HG02588 (cell line): ENCODE results near the gene MAP6.

ENCODE experiments used
- ATAC-seq: cut with Tn5 transposase; IDR thresholded peaks from one replicate; pipeline ENCODE4 v1.9.1; 2021; ENCODE audit warnings: mild to moderate bottlenecking, moderate library complexity; ENCODE audit not compliant: unreplicated experiment

Gene MAP6

GRCh38 chr11:75667255-75667830 lies 1.5 kb downstream of the MAP6 start:
- no peak for ATAC-seq

DNA sequence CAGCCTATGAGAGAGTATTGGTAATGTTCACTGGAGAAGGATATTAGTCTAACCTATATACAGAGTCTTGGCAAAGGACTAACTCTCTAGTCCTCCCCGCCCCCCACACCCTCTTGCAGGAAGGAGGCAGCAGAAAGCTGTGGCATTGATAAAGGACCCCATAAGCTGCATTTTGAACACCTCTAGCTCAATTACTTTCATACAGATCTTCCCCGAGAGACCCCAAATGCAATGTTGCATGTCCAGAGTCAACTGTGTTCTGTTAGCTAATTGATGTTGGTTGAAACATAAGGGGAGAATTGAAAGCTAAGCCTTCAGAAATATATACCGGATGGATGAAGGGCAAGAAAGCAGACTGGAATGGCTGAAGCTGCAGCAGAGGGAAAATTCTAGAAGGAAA lies 2.8 kb downstream of the MAP6 start:
- no peak for ATAC-seq

DNA sequence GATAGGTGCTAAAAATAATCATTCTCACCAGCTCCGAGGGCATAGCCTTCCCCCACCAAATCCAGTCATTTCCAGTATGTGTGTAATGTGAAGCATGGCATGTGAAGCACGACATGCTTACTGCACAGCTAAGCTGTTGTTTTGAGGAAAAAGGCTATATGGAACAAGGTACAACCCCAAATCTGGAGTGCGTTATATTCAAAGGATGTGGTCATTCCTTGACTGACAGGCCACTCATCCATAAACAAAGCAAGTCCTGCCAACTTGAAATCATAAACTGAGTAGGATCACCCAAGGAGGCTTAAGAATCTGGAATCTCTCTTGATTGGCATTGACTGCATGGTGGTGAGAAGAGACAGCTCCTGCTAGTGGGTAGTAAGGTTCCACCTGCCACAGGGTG lies 3.7 kb downstream of the MAP6 start:
- no peak for ATAC-seq

DNA sequence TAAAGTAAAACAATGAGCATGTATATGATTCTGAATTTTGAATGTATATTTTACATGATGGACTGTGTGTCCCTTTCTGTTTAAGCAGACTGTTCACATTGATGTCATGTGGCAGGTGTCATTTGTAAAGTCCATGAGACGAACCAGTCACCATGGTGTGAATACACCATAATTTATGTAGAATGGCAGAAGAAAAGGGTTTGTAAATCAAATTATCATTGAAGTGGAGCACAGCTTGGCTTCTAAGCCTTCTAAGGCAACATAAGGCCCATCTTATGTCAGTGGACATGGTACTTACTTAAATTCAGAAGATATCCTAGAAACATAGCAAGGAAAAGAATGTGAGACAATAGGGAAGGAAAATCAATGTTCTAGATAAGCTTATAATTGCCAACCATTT lies 4.4 kb downstream of the MAP6 start:
- no peak for ATAC-seq

GRCh38 chr11:75663808-75664207 lies 5.0 kb downstream of the MAP6 start:
- no peak for ATAC-seq

DNA sequence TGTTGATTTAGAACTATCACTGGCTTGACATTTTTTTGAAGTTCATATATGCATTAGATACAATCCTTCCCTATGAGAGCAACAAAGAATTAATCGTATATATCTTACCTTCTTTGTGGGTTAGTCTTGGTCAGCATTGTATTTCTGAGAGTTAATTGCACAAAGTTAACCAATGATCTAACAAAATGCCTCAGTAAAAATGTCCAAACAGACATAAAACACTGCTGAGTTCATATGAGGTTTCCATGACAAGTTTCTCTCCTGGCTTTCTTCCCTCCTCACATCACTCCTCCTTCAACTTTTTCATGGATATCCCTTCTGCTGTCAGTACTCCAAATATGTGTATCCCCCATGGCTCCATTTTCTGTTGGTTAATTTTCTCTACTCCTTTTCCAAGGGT lies 9.0 kb downstream of the MAP6 start:
- no peak for ATAC-seq

GRCh38 chr11:75656044-75656727 lies 12.7 kb downstream of the MAP6 start:
- ATAC-seq = no peak

- ATAC-seq = no peak
Observed at GRCh38 chr11:75655605-75656004, 13.2 kb downstream of the MAP6 start.

GRCh38 chr11:75654314-75654713 lies 14.5 kb downstream of the MAP6 start:
- ATAC-seq = no peak

DNA sequence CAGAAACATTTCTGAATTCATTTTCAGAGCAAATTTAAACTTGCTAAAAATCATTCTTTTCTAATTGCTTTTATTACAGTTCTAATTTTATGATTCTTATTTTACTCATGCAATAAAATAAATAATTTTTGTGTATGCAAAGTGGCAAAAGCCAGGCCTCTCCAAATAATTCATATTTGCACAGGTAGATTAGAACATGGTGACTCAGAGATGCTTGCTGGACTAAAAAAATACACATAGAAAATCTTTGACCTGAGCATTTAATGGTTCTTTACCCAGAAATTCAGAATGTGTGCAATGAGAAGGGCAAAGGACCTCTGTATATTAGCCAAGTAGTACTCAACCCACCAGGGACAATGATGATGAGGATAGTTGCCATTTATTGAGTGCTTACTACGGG lies 15.3 kb downstream of the MAP6 start:
- no peak for ATAC-seq

DNA sequence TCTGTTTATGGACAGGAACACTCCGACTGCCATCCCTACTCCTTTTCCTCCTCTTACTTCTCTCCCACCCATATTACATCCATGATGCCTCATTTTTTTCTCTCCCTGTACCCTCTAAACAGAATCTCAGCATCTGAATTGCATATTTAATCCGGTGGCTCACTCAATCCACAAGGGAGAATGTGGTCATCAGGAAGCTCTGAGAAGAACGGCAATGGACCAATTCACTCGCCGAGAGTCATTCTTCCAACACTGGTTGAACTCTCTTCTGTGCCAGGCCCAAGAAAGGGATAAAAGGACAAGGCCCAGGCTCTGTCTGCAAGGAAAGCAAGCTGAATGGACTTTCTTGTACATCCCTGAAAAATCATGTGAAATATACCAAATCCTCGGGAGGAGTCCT lies 15.9 kb downstream of the MAP6 start:
- ATAC-seq = no peak

DNA sequence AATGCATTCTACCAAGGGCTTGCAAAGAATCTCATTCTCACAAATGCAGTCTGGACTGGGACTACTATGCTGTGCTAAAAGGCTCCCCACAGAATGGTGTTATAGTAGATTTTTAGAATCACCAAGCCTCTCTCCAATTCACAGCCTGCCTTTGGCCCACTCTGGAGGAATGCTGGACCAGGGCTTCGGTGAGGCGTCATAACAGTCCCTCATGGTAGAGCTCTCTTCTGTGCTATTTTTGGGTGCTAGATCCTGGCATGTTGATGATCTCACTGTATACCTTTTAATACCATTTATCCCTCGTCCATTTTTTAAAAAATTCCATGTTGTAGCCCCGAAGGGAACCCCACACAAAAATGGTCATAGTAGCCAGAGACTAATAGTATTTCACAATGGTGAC lies 17.6 kb downstream of the MAP6 start:
- no peak for ATAC-seq

DNA sequence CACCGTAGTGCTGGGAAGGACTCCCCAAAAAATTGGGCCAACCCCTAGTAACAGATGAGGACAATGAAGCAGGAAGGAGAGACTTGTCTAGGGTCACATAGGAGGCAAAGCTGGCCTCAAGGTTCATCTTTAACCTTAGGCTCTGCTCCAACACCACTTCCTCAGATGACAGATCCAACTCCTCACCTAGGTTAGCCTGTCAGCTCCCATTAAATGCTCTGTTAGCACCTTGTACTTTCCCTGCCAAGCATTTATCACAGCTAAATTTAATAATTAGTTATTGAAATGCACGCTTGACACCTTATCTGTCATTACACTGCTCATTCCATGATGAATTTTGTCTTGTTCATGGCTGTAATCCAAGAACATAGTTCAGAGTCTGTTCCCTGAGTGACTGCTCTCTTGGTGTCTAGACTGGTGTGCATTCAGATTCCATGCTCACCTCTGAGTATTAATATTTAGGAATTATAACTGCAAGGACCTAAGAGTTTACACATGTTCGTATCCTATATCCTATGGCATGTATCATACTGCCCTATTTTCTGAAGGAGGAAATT lies 18.6 kb downstream of the MAP6 start:
- ATAC-seq = no peak

DNA sequence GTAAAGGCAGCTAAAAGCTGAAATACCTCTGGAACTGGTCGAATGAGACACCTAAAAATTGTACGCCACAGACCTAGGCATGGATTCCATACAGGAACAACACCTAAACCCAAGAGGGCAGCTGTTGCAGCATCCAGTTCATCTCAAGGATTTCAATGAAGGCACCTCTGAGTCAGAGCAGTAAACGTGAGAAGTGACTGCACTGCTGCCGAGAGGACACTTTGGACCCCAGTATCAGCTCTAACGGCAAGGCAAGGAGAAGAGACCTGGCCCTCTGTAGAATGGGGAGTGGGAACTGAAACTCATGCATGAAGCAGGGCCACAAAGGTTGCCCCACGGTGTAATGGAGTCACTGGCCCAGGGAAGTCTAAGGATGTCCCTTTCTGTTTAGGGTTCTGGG lies 23.9 kb downstream of the MAP6 start:
- ATAC-seq = no peak

DNA sequence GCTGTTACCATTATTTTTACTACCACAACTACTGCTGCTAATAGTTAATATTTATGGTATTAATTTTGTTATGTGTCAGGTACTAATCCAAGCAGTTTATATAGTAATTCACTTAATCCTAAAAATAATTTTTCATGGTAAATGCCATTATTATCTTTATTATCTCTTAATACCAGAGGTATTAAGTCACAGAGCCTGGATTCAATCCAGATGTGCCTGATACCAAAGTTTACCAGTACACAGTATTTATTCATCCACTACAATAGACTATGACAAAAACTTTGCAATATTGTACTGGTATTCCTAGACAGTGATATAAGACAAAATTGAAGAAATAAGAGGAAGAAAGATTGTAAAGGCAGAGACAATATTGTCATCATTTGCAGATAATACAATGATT lies 24.5 kb downstream of the MAP6 start:
- ATAC-seq = no peak

DNA sequence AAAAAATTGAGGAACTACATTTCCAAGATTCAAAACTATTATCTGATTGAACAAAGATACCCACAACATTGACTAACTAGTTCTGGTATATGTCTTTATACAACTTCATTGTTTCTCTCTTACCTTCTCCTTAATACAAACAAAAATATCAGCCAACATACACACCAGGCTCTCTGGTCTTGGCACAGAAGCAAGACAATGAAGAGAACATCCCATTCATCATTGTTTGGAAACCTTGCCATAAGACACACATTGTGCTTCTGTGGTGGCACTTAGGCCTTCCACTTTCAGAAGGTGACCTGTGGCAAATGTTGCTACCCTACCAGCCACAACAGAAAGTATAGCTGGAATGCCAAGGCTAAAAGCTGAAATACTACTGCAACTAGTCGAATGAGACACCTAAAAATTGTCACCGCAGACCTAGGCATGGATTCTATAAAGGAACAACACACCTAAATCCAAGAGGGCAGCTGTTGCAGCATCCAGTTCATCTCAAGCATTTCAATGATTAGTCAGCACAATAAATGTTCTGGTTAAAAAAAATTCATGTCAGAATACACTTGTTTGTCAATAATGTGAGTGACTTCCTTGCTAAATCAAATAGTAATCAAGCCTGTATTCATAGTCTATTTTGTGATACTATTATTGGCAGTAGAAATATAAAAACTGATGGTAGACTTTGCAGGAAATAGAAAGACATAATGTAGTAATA lies 26.3 kb downstream of the MAP6 start:
- no peak for ATAC-seq

DNA sequence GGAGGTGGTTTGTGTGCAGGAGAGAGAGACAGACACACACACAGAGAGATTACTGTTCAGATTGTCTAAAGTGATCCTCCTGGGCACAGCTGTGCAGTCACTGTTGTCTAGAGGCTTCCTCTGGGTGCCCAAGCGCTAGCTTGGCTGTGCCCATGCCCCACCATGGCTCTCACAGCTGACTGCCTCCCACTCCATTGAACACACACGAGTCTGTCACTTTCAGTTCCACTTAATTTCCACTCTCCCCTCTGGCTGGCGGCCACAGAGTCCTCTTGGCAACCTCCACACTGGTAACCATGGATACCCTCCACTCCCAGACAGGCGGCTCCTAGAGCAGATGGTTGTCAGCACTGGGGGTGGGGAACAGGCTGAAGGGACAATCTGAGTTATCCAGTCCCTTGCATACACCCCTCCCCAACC lies 29.1 kb downstream of the MAP6 start:
- ATAC-seq = no peak

DNA sequence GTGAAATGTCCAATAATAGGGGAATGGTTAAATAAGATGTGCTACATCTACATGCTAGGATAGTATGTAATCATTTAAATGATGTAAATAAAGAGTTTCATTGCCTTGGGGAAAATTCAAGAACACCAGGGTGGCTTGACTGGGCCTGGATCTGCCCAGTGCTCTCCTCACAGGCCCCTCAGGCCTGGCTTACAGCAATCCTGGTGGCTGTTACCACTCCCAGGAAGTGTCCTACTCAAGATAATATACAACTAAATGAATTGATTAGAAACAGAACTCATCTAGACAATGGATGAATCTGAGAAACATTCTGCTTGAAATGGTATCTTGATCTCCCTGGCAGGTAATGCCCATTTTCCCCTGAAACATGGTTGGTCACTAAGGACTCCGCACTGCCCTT lies 30.8 kb downstream of the MAP6 start:
- ATAC-seq = no peak

- no peak for ATAC-seq
Observed at GRCh38 chr11:75635066-75635862, 33.6 kb downstream of the MAP6 start.

DNA sequence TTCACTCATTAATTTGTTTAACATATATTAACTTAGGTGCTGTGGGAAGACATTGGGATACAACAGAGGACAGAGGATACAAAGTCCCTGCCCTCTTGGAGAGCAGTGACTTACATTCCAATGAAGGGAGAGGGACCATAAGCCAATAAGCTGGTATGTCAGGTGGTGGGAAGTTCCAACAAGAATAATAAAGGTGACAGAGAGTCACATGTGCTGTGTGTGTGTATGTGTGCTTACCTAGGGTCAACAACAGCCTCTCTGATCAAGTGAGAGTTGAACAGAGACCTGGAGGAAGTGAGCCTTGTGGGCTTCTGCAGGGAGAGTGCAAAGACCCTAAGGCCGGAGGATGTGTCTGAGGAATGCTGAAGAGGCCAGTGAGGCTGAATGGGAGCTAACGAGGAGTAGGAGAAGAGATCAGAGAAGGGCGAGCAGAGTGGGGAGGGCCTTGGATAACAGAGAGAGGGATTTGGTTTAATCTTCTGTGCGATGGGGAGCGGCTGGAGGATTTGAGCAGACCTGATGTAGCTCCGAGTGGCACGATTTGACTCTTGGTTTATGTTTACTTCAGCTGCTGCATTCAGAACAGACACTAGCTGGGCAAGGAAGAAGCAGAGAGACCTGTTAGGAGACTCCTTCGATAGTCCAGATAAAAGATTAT lies 35.3 kb downstream of the MAP6 start:
- no peak for ATAC-seq

- no peak for ATAC-seq
Observed at GRCh38 chr11:75632962-75633361, 35.9 kb downstream of the MAP6 start.
